Brain microvascular endothelial cell (primary cell): Measurements from ENCODE around the gene ZNF682.
"Not testable (repeated sequence)": the region's sequence is repeated elsewhere in the genome, so short reads cannot be mapped to it uniquely, and the experiment has no call there.

Source experiments
- DNase-seq: peaks from one replicate; pipeline ENCODE4 v3.0.0-alpha.2; 2020
- H3K27ac ChIP-seq: fragments of 250-450 bp; sonication (Bioruptor Pico); 2 replicates; pipeline ENCODE4 v1.5.1; 2020; ENCODE audit warnings: mild to moderate bottlenecking, moderate library complexity
- H3K27me3 ChIP-seq: fragments of 250-450 bp; sonication (Bioruptor Pico); replicated peaks from 2 replicates; pipeline ENCODE4 v1.5.1; 2020; ENCODE audit warnings: mild to moderate bottlenecking
- H3K36me3 ChIP-seq: fragments of 250-450 bp; sonication (Bioruptor Pico); replicated peaks from 2 replicates; pipeline ENCODE4 v1.5.1; 2020; ENCODE audit warnings: mild to moderate bottlenecking
- H3K4me3 ChIP-seq: 2 replicates; pipeline ENCODE4 v1.5.1; 2011; ENCODE audit warnings: low read depth, mild to moderate bottlenecking, control low read depth, low read length, moderate library complexity
- CTCF ChIP-seq: IDR thresholded peaks from 2 replicates; pipeline ENCODE4 v1.5.1; 2011; ENCODE audit warnings: low read depth, mild to moderate bottlenecking, moderate library complexity, low read length, control low read depth, inconsistent platforms; ENCODE audit errors: missing control alignments
- in situ Hi-C: cut with HindIII; loops from 2 replicates; pipeline ENCODE4 v1.10.0; 2017; ENCODE audit warnings: low sequenced_read_pairs, low pct_ligation_motif_present

Gene ZNF682

GRCh38 chr19:20039203-20039723, at the start of gene ZNF682:
Gene ZNF682, minus strand, starts transcription at chr19:20039505. Its CDS starts 160 bp downstream, at chr19:20039345.
- in situ Hi-C loops, result no loop called here

GRCh38 chr19:20082876-20083275, 43.6 kb upstream of the ZNF682 start:
- H3K27ac ChIP-seq, in situ Hi-C loops, H3K4me3 ChIP-seq, H3K27me3 ChIP-seq, H3K36me3 ChIP-seq, DNase-seq: not testable (repeated sequence)

More at GRCh38 chr19:20039203-20039723, at the start of gene ZNF682:
- no peak for TF ChIP-seq CTCF
- Histone ChIP-seq H3K4me3 (peak within 1 kb of the TSS; percentile 89), H3K36me3 (no peaks in the 10 kb centered on the region), H3K27ac (peak within 1 kb of the TSS; percentile 72), H3K27me3 (no peaks in the 10 kb centered on the region)
- peak; percentile 97 for DNase-seq

GRCh38 chr19:20082232-20082833, 43.0 kb upstream of the ZNF682 start:
- H3K27me3 ChIP-seq, in situ Hi-C loops, DNase-seq, H3K27ac ChIP-seq, H3K36me3 ChIP-seq, H3K4me3 ChIP-seq: not testable (repeated sequence)

GRCh38 chr19:20080656-20081055, 41.4 kb upstream of the ZNF682 start:
- Histone ChIP-seq H3K4me3 (no peak overlapping the region), H3K27ac (no peak overlapping the region), H3K27me3 (no peaks in the 10 kb centered on the region), H3K36me3 (no peaks in the 10 kb centered on the region)
- no peak for TF ChIP-seq CTCF
- in situ Hi-C loops, result no loop called here
- no peak for DNase-seq

GRCh38 chr19:20079476-20079875, 40.2 kb upstream of the ZNF682 start:
- Histone ChIP-seq H3K4me3 (no peak overlapping the region), H3K36me3 (no peaks in the 10 kb centered on the region), H3K27me3 (no peaks in the 10 kb centered on the region), H3K27ac (no peak overlapping the region)
- DNase-seq, result no peak
- in situ Hi-C loops, result no loop called here
- no peak for TF ChIP-seq CTCF

GRCh38 chr19:20078581-20079031, 39.3 kb upstream of the ZNF682 start:
- no peak for TF ChIP-seq CTCF
- Histone ChIP-seq H3K36me3 (no peaks in the 10 kb centered on the region), H3K4me3 (peak overlapping the region; percentile 63), H3K27me3 (no peaks in the 10 kb centered on the region), H3K27ac (no peak overlapping the region)
- in situ Hi-C loops, result no loop called here
- peak; percentile 18 for DNase-seq
